Activated CD8-positive, alpha-beta memory T cell treated with anti-CD3 and anti-CD28 coated beads, Interleukin-2, amount 50 U/mL, for 24 hours (primary cell): ENCODE results near the gene SFTPA1.
"Not testable (repeated sequence)": the region's sequence is repeated elsewhere in the genome, so short reads cannot be mapped to it uniquely, and the experiment has no call there.

Experiments used
- DNase-seq: peaks from one replicate; pipeline ENCODE4 v3.0.0-alpha.2; 2020; ENCODE audit errors: extremely low read depth

The SFTPA1 gene

GRCh38 chr10:79611193-79611976 lies 646 bp downstream of the SFTPA1 start:
- not testable (repeated sequence) for DNase-seq

GRCh38 chr10:79615577-79615976 lies 4.8 kb downstream of the SFTPA1 start:
- DNase-seq: no peak

DNA sequence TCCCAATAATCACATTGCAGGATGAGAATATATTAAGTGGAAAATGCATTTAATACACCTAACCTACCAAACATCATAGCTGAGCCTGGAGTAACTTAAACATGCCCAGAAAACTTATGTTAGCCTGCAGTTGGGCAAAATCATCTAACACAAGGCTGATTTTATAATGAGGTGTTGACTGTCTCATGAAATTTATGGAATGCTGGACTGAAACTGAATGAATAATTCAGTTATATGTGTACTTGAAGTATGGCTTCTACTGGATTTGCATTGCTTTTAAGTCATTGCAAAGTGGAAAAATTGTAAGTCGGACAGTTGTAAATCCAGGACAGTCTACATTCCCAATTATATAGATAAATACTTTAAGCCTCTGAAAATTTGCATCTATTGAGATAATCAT lies 5.4 kb downstream of the SFTPA1 start:
- DNase-seq: no peak

GRCh38 chr10:79623663-79624062 lies 12.9 kb downstream of the SFTPA1 start:
- DNase-seq: not testable (repeated sequence)

- no peak for DNase-seq
These were observed 16.3 kb downstream of the SFTPA1 start for GRCh38 chr10:79627075-79627474.

DNA sequence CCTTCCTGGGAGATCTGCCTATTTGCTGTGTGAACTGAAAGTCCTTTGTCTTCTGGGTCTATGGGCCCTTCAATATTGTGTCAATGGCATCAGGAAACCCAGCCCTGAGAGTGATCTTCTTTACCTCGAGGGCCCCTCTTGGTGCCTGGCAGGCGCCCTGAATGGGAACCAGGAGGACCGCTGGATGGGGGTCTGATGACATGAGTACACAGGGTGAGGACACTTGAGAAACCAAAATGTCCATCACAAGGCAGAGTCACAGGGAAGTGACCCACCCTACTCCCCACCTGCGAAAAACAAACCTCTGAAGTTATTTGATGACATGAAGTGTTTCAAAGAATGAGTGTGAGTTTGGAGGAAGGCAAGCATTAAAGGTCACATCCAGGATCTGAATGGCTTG lies 17.3 kb downstream of the SFTPA1 start:
- no peak for DNase-seq

DNA sequence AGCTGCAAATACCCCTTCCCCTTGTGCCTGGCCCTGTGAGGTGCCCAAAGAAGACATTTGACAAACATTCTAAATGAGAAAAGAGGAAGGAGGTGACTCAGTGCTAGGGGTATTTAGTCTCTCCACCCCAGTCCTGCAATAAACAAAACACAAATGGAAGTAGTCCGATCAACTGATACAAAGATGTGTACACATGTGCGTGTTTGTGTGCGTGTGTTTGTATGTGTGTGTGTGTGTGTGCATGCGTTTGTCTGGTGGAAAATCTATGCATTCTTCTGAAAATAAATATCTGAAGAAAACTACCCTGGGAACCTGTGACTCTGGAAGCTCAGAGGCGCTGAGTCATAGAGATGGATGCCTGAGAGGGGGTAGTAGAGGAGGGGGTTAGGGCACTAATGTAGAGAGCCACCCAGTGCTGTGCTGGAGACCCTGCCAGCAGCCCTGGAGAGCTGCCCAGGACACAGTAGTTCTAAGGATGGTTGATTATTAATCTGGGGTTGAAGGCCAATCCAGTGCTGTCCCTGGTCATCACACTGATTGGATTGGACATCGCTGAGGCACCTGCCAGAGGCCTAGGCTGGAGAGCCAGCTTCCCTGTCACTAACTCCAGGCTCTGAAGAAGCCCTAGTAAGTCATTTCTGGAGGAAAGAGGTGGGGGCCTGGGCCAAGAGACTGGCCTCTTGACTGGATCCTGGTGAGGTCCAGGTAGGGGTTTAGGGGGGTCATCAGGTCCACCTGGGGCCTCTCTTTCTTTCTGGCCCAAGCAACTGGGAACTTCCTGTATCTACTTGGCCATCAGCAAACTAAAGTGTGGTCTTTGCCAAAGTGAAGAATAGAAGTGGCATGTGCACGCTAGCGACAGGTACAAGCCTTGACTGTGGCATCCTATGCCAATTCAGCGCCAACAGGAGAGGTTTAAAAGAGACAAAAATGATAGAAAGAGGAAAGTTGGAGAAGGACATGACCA lies 18.5 kb downstream of the SFTPA1 start:
- no peak for DNase-seq

DNA sequence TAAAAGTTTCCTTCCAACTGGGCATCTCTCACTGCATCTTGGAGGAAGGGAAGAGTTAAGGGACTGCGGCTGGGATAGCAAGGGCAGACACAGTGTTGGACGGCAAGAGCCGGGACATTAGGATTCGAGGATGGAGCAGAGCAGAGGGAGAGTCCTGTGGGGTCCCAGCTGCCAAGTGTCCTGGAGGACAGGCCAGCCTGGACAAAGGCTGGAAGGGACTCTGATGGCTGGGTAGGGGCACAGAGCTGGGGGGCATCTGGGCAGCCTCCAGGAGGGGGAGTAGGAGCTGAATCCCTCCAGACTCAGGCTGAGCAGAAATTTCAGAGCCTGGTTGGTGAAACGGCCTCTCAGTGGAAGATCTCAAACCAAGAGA lies 19.2 kb downstream of the SFTPA1 start:
- no peak for DNase-seq

- not testable (repeated sequence) for DNase-seq
These were observed 26.0 kb downstream of the SFTPA1 start for GRCh38 chr10:79636654-79637199.

GRCh38 chr10:79638318-79638717 lies 27.6 kb downstream of the SFTPA1 start:
- no peak for DNase-seq

- not testable (repeated sequence) for DNase-seq
These were observed 42.0 kb downstream of the SFTPA1 start for GRCh38 chr10:79652695-79653094.

- not testable (repeated sequence) for DNase-seq
These were observed 52.5 kb downstream of the SFTPA1 start for GRCh38 chr10:79663287-79663686.

GRCh38 chr10:79664686-79665085 lies 53.9 kb downstream of the SFTPA1 start:
- DNase-seq: not testable (repeated sequence)
